ENCODE data around the gene ERG. TPM values are rescaled to one million over a fixed set of nuclear protein-coding genes. Genes with fewer than 3 reads are reported as not detected.

ERG gene
- total and polyA plus RNA-seq, 2 donors (not counting 1 experiment from before 2014, with no cell fraction given), result under 0.01 TPM; not detected in 1

DNA sequence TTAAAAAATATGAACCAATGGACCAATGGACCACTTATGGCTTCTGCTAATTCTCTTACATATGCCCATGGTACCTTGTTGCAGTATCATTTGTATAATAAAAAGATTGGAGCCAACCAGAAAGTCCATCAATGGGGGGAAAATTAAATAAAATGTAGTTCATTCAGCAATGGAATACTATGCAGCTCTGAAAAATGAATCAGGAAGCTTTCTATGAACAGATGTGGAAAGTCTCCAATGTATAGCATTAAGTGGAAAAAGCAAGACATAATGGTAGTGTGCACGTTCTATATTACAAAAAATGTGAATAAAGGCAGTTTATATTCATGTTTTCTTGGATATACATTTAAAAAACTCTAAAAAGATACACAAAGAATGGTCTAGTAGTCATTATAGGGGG lies 140.2 kb downstream of the ERG start:
- Histone ChIP-seq H3K4me3 (replicated peaks in 1 of 4; ENCODE audit: control extremely low read depth in 1 of 4, insufficient read depth in 1 of 4, low read depth in 3 of 4, low read length in 4 of 4) (no peak overlapping the region), H3K4me1 (ENCODE audit: control insufficient read depth, extremely low read depth, insufficient read depth, low read length) (peaks cover 2% of the 10 kb centered on the region), H3K27ac (ENCODE audit: insufficient read depth, low read length) (no peak overlapping the region), H3K79me2 (ENCODE audit: control insufficient read depth, insufficient read depth, low read length) (no peaks in the 10 kb centered on the region), H3K9me3 (ENCODE audit: control insufficient read depth, insufficient read depth, low read depth, low read length) (no peaks in the 10 kb centered on the region), H3K27me3 (ENCODE audit: control insufficient read depth, insufficient read depth, low read length) (no peaks in the 10 kb centered on the region), H3K4me2 (ENCODE audit: extremely low read depth, insufficient read depth, low read length) (no peak overlapping the region), H3K9ac (ENCODE audit: insufficient read depth, low read length) (no peak overlapping the region), H3K36me3 (ENCODE audit: control insufficient read depth, insufficient read depth, low read length) (no peaks in the 10 kb centered on the region), H4K20me1 (ENCODE audit: control insufficient read depth, extremely low read depth, insufficient read depth, low read length) (no peaks in the 10 kb centered on the region), H2AFZ (ENCODE audit: low read length) (no peak overlapping the region)
- no peak for TF ChIP-seq EZH2 (IDR thresholded peaks at IDR 0.05; ENCODE audit: low read length, missing control alignments)
- TF ChIP-seq, protein P1, sequence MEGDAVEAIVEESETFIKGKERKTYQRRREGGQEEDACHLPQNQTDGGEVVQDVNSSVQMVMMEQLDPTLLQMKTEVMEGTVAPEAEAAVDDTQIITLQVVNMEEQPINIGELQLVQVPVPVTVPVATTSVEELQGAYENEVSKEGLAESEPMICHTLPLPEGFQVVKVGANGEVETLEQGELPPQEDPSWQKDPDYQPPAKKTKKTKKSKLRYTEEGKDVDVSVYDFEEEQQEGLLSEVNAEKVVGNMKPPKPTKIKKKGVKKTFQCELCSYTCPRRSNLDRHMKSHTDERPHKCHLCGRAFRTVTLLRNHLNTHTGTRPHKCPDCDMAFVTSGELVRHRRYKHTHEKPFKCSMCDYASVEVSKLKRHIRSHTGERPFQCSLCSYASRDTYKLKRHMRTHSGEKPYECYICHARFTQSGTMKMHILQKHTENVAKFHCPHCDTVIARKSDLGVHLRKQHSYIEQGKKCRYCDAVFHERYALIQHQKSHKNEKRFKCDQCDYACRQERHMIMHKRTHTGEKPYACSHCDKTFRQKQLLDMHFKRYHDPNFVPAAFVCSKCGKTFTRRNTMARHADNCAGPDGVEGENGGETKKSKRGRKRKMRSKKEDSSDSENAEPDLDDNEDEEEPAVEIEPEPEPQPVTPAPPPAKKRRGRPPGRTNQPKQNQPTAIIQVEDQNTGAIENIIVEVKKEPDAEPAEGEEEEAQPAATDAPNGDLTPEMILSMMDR (conservative IDR thresholded peaks at IDR 0.05 in 1 of 2, IDR thresholded peaks at IDR 0.05 in 1 of 2; ENCODE audit: low read depth in 1 of 2, low read length in 2 of 2), result no peak
- DNase-seq (ENCODE audit: low read depth in 2 of 2), result no peak

DNA sequence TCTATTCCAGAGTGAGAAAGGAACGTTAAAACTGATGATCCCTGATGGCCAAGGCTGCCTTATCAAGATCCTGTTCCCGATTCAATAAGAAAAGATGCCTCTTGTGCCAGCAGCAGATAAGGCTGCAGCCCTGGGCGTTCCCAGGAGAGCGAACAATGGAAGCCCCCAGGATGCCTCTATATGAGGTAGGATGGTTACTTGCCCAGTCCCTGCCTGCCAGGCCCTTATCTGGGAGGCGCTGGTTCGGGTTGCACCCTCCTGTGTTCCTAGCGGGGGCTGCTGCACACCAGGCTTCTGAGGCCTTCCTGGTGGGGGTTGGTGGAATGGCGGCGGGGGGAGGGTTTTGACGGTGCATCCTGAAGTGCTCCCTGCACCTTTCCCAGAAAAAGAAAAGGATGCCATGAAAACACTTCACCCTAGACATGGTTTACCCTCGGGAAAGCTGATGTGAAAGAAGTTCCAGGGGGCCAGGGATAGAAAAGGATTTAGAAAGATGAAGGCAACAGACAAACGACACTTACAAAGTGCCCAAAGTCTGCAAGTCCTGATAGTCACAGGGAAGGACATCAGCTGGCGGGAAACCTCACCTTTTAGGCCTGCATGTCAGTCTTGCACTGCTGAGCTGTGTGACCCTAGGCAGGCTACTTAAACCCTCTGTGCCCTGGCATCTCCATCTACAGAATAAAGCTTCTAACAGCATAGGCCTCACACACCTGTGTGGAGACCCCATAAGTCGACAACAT lies 141.2 kb downstream of the ERG start:
- no peak overlapping the region for H3K4me3 ChIP-seq (replicated peaks in 1 of 4; ENCODE audit: control extremely low read depth in 1 of 4, insufficient read depth in 1 of 4, low read depth in 3 of 4, low read length in 4 of 4)
- no peak overlapping the region for H2AFZ ChIP-seq (ENCODE audit: low read length)
- H3K4me2 ChIP-seq (ENCODE audit: extremely low read depth, insufficient read depth, low read length), result no peak overlapping the region
- no peak for DNase-seq (ENCODE audit: low read depth in 2 of 2)
- H3K27me3 ChIP-seq (ENCODE audit: control insufficient read depth, insufficient read depth, low read length), result no peaks in the 10 kb centered on the region
- TF ChIP-seq EZH2 (IDR thresholded peaks at IDR 0.05; ENCODE audit: low read length, missing control alignments), result no peak
- TF ChIP-seq, protein P1 (conservative IDR thresholded peaks at IDR 0.05 in 1 of 2, IDR thresholded peaks at IDR 0.05 in 1 of 2; ENCODE audit: low read depth in 1 of 2, low read length in 2 of 2), result no peak
- H4K20me1 ChIP-seq (ENCODE audit: control insufficient read depth, extremely low read depth, insufficient read depth, low read length), result no peaks in the 10 kb centered on the region
- H3K9me3 ChIP-seq (ENCODE audit: control insufficient read depth, insufficient read depth, low read depth, low read length), result no peaks in the 10 kb centered on the region
- H3K27ac ChIP-seq (ENCODE audit: insufficient read depth, low read length), result no peak overlapping the region
- H3K79me2 ChIP-seq (ENCODE audit: control insufficient read depth, insufficient read depth, low read length), result no peaks in the 10 kb centered on the region
- no peak overlapping the region for H3K9ac ChIP-seq (ENCODE audit: insufficient read depth, low read length)
- peaks cover 6% of the 10 kb centered on the region for H3K4me1 ChIP-seq (ENCODE audit: control insufficient read depth, extremely low read depth, insufficient read depth, low read length)
- no peaks in the 10 kb centered on the region for H3K36me3 ChIP-seq (ENCODE audit: control insufficient read depth, insufficient read depth, low read length)

DNA sequence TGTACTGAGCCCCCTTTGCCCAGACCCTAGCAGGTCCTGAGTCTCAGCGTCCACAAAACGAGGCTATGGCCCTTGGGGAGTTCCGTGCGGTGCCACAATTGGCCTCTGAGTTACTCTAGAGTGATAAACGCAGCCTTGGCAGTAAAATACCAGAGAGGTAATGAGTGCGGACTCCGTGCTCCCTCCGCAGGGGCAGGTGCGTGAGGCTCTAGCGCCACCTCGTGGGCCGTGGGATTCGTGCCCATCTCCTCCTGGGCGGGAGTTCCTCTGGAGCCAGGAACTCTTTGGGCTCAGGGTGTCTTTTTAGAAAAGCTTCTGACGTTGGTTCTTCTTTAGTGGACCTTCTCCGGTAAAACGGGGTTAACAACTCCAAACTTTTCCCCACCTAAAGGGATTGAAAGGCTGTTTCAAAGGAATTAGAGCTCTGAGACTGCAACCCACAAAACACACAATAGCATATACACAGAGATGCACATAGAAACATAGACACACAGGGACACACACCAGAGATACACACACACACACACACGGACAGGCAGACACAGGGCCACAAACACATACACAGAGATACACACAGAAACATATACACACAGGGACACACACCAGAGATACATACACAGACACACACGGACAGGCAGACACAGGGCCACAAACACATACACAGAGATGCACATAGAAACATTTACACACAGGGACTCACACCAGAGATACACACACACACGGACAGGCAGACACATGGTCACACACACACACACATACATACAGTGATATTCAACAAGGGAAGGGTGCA lies 142.1 kb downstream of the ERG start:
- Histone ChIP-seq H3K4me2 (ENCODE audit: extremely low read depth, insufficient read depth, low read length) (no peak overlapping the region), H2AFZ (ENCODE audit: low read length) (no peak overlapping the region), H3K27ac (ENCODE audit: insufficient read depth, low read length) (no peak overlapping the region)

More for the DNA sequence above, 142.1 kb downstream of the ERG start:
- Histone ChIP-seq H3K36me3 (ENCODE audit: control insufficient read depth, insufficient read depth, low read length) (no peaks in the 10 kb centered on the region), H3K9me3 (ENCODE audit: control insufficient read depth, insufficient read depth, low read depth, low read length) (no peaks in the 10 kb centered on the region), H3K79me2 (ENCODE audit: control insufficient read depth, insufficient read depth, low read length) (no peaks in the 10 kb centered on the region), H3K27me3 (ENCODE audit: control insufficient read depth, insufficient read depth, low read length) (no peaks in the 10 kb centered on the region), H3K4me3 (replicated peaks in 1 of 4; ENCODE audit: control extremely low read depth in 1 of 4, insufficient read depth in 1 of 4, low read depth in 3 of 4, low read length in 4 of 4) (no peak overlapping the region), H3K9ac (ENCODE audit: insufficient read depth, low read length) (no peak overlapping the region), H3K4me1 (ENCODE audit: control insufficient read depth, extremely low read depth, insufficient read depth, low read length) (peaks cover 15% of the 10 kb centered on the region), H4K20me1 (ENCODE audit: control insufficient read depth, extremely low read depth, insufficient read depth, low read length) (no peaks in the 10 kb centered on the region)
- TF ChIP-seq EZH2 (IDR thresholded peaks at IDR 0.05; ENCODE audit: low read length, missing control alignments), result no peak
- TF ChIP-seq, protein P1 (conservative IDR thresholded peaks at IDR 0.05 in 1 of 2, IDR thresholded peaks at IDR 0.05 in 1 of 2; ENCODE audit: low read depth in 1 of 2, low read length in 2 of 2), result peak; percentile 99
- peak; percentile 59 to 60 for DNase-seq (ENCODE audit: low read depth in 2 of 2)

All from fibroblast of lung (primary cell).